HEK293T (cell line): ENCODE measurements around the gene NDUFAF2.
"Not testable (repeated sequence)": the region's sequence is repeated elsewhere in the genome, so short reads cannot be mapped to it uniquely, and the experiment has no call there.

Source experiments
- CTCF ChIA-PET: fragments of 350-600 bp; formaldehyde crosslinking; extraction: SDS; loops from one replicate; lab custom pipeline; 2021; ENCODE audit warnings: antibody characterized with exemption, inconsistent platforms; lab: Yijun Ruan, JAX
- POLR2A ChIA-PET: fragments of 350-600 bp; formaldehyde crosslinking; extraction: SDS; loops from one replicate; lab custom pipeline; 2020; ENCODE audit warnings: antibody characterized with exemption, inconsistent platforms; lab: Yijun Ruan, JAX
- DNase-seq: peaks from one replicate; pipeline ENCODE4 v3.0.0; 2012; ENCODE audit warnings: mixed read lengths; ENCODE audit errors: extremely low spot score
- ARNT ChIP-seq: fragments of 450-650 bp; IDR thresholded peaks from 2 replicates; pipeline ENCODE4 v1.6.1; 2017; ENCODE audit warnings: mild to moderate bottlenecking
- BHLHE40 ChIP-seq: fragments of 450-650 bp; IDR thresholded peaks from 2 replicates; pipeline ENCODE4 v1.6.1; 2016; ENCODE audit warnings: mild to moderate bottlenecking, moderate library complexity, borderline replicate concordance
- CTBP1 ChIP-seq: fragments of 450-650 bp; IDR thresholded peaks from 2 replicates; pipeline ENCODE4 v1.6.1; 2016; ENCODE audit warnings: borderline replicate concordance
- ELF4 ChIP-seq: fragments of 450-650 bp; IDR thresholded peaks from 2 replicates; pipeline ENCODE4 v1.6.1; 2017; ENCODE audit warnings: antibody characterized with exemption
- FOXA1 ChIP-seq: fragments of 450-650 bp; IDR thresholded peaks from 2 replicates; pipeline ENCODE4 v1.6.1; 2016; ENCODE audit warnings: mild to moderate bottlenecking
- FOXK2 ChIP-seq: fragments of 450-650 bp; IDR thresholded peaks from 2 replicates; pipeline ENCODE4 v1.6.1; 2016; ENCODE audit warnings: mild to moderate bottlenecking
- FOXM1 ChIP-seq: fragments of 450-650 bp; IDR thresholded peaks from 2 replicates; pipeline ENCODE4 v1.6.1; 2017; ENCODE audit warnings: mild to moderate bottlenecking, borderline replicate concordance
- HDGF ChIP-seq: fragments of 450-650 bp; IDR thresholded peaks from 2 replicates; pipeline ENCODE4 v1.6.1; 2017; ENCODE audit warnings: antibody characterized with exemption, borderline replicate concordance
- L3MBTL2 ChIP-seq: fragments of 450-650 bp; conservative IDR thresholded peaks from 2 replicates; pipeline ENCODE4 v1.6.1; 2016; ENCODE audit warnings: mild to moderate bottlenecking
- LEF1 ChIP-seq: fragments of 450-650 bp; IDR thresholded peaks from 2 replicates; pipeline ENCODE4 v1.6.1; 2017; ENCODE audit warnings: mild to moderate bottlenecking, borderline replicate concordance
- NFRKB ChIP-seq: fragments of 450-650 bp; IDR thresholded peaks from 2 replicates; pipeline ENCODE4 v1.6.1; 2016; ENCODE audit warnings: mild to moderate bottlenecking, moderate library complexity
- PKNOX1 ChIP-seq: fragments of 450-650 bp; IDR thresholded peaks from 2 replicates; pipeline ENCODE4 v1.6.1; 2016
- SP1 ChIP-seq: fragments of 450-650 bp; IDR thresholded peaks from 2 replicates; pipeline ENCODE4 v1.6.1; 2017
- SUZ12 ChIP-seq: fragments of 450-650 bp; IDR thresholded peaks from 2 replicates; pipeline ENCODE4 v1.6.1; 2016; ENCODE audit warnings: mild to moderate bottlenecking
- TARDBP ChIP-seq: fragments of 450-650 bp; IDR thresholded peaks from 2 replicates; pipeline ENCODE4 v1.6.1; 2016
- ZNF384 ChIP-seq: fragments of 450-650 bp; IDR thresholded peaks from 2 replicates; pipeline ENCODE4 v1.6.1; 2016

The NDUFAF2 gene

GRCh38 chr5:61028382-61028781, 83.4 kb downstream of the NDUFAF2 start:
- CTCF ChIA-PET, result no interaction called here
- TF ChIP-seq LEF1, result no peak
- no peak for TF ChIP-seq ARNT
- TF ChIP-seq PKNOX1, result no peak
- no peak for TF ChIP-seq SUZ12
- TF ChIP-seq TARDBP, result no peak
- TF ChIP-seq HDGF, result no peak
- no peak for TF ChIP-seq ELF4
- TF ChIP-seq CTBP1, result no peak
- no peak for TF ChIP-seq FOXK2
- no peak for TF ChIP-seq ZNF384
- TF ChIP-seq SP1, result no peak
- no peak for TF ChIP-seq NFRKB
- no peak for DNase-seq
- POLR2A ChIA-PET, result no interaction called here

DNA sequence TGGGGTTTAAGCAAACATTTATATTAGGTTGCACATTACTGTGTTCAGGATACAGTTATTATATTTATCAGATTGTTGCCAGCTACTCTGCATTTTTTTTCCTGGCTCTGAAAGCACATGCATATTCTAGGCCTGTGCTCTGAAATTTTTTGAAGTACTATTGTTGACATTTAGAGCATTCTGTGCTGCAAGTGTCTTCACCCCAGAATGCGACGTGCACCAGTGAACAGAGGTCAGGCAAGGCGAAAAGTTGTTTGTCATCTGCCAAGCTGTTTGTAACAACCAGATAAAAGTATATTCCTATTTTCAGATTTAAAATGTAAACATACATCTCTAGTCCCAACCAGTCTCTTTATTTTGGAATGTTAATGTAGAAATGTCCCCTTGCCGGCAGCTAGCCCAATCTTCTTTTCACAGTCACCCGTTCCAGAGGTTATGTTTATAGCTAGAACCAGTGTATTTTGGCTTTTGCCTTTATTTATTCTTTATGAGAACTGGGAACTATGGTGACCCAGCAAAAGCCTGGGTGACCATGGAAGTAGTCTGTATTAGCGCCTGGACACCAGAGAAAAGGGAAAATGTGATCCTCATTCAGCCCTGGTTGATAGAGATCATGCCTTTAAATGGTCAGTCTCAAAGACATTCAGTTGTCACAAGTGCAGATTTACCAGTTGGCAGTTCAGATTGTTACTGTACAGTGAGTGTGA, 84.6 kb downstream of the NDUFAF2 start:
- no peak for TF ChIP-seq BHLHE40
- TF ChIP-seq NFRKB, result no peak
- ChIA-PET POLR2A (no interaction called here), CTCF (no interaction called here)
- no peak for DNase-seq

GRCh38 chr5:61030163-61030482, 85.1 kb downstream of the NDUFAF2 start:
- CTCF ChIA-PET, result no interaction called here
- POLR2A ChIA-PET, result no interaction called here
- no peak for DNase-seq
- no peak for TF ChIP-seq FOXK2
- no peak for TF ChIP-seq ELF4
- no peak for TF ChIP-seq ZNF384
- no peak for TF ChIP-seq LEF1
- no peak for TF ChIP-seq NFRKB
- TF ChIP-seq FOXA1, result no peak
- TF ChIP-seq FOXM1, result no peak
- TF ChIP-seq TARDBP, result no peak

DNA sequence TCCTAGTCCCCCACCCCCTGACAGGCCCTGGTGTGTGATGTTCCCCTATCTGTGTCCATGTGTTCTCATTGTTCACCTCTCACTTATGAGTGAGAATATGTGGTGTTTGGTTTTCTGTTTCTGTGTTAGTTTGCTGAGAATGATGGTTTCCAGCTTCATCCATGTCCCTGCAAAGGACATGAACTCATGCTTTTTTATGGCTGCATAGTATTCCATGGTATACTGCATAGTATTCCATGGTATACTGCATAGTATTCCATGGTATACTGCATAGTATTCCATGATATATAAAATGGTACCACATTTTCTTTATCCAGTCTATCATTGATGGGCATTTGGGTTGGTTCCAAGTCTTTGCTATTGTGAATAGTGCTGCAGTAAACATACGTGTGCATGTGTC, 86.3 kb downstream of the NDUFAF2 start:
- POLR2A ChIA-PET, CTCF ChIA-PET, DNase-seq: not testable (repeated sequence)

- no peak for TF ChIP-seq L3MBTL2
- no peak for TF ChIP-seq CTBP1
- TF ChIP-seq ARNT, result no peak
- no peak for TF ChIP-seq FOXM1
- no peak for TF ChIP-seq TARDBP
- no peak for TF ChIP-seq ZNF384
- no peak for TF ChIP-seq FOXK2
- no peak for TF ChIP-seq SP1
- TF ChIP-seq SUZ12, result no peak
- no peak for TF ChIP-seq NFRKB
- TF ChIP-seq LEF1, result no peak
- TF ChIP-seq PKNOX1, result no peak
- no peak for TF ChIP-seq BHLHE40
- no peak for TF ChIP-seq ELF4
- no peak for TF ChIP-seq HDGF
- TF ChIP-seq FOXA1, result no peak
- POLR2A ChIA-PET, result no interaction called here
- DNase-seq, result no peak
- CTCF ChIA-PET, result no interaction called here
Observed at GRCh38 chr5:61044545-61044944, 99.5 kb downstream of the NDUFAF2 start.

DNA sequence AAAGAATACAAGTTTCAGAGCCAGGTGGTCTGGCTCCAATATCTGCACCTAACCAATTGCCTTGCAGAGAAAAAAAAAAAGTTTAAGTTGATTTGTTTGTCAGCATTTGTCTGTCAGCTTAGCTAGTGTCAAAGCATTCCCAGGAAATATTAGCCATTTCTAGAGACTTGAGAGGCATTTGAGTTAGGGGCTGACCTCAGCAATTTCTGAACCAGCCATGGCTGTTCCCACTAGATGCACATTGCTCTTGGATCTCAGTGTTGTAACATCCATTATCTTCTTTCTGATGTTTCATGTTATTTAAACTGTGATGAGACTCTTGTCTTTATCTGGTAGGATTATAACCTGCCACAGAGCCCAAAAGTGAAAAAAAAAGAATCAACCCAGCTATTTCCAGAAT, 102.3 kb downstream of the NDUFAF2 start:
- DNase-seq, result no peak
- CTCF ChIA-PET, result no interaction called here
- TF ChIP-seq BHLHE40 (no peak), SUZ12 (no peak), LEF1 (no peak), FOXM1 (no peak), PKNOX1 (no peak), HDGF (no peak), FOXA1 (no peak), ELF4 (no peak), CTBP1 (no peak), NFRKB (no peak), TARDBP (no peak), ZNF384 (no peak), L3MBTL2 (no peak), ARNT (no peak), SP1 (no peak)
- POLR2A ChIA-PET, result no interaction called here

DNA sequence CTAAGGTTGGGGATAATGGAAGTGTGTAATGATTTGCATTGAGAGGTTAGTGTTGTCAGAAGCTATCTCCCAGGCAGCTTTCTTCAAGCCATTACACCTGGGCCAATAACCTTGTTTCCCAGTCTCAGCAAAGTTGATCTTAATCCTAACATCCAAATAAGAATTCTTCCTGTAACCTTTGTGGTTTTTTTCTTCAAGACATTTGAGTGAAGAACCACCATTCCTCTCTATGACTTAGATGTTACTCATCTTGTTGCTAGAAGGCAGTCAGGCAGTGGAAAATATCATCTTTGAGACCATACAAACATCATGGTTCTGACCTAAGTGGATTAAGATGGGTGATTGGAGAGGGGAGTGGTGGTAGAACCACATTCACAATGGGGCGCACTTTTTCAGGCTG, 103.5 kb downstream of the NDUFAF2 start:
- TF ChIP-seq CTBP1, result no peak
- no peak for TF ChIP-seq ELF4
- TF ChIP-seq NFRKB, result no peak
- no peak for TF ChIP-seq SUZ12
- TF ChIP-seq L3MBTL2, result no peak
- no peak for TF ChIP-seq ARNT
- no peak for TF ChIP-seq PKNOX1
- no peak for TF ChIP-seq FOXK2
- TF ChIP-seq FOXM1, result no peak
- TF ChIP-seq ZNF384, result no peak
- TF ChIP-seq TARDBP, result no peak
- no peak for TF ChIP-seq SP1
- DNase-seq, result no peak
- POLR2A ChIA-PET, result no interaction called here
- CTCF ChIA-PET, result no interaction called here
